Astrocyte of the hippocampus (primary cell): ENCODE results near the gene HDGF.
A peak's percentile ranks its signal among the peaks of the same experiment; 100 is the strongest.

ENCODE experiments used
- DNase-seq: peaks from one replicate; pipeline ENCODE4 v3.0.0; 2011; ENCODE audit warnings: low read depth, low spot score

The HDGF gene

DNA sequence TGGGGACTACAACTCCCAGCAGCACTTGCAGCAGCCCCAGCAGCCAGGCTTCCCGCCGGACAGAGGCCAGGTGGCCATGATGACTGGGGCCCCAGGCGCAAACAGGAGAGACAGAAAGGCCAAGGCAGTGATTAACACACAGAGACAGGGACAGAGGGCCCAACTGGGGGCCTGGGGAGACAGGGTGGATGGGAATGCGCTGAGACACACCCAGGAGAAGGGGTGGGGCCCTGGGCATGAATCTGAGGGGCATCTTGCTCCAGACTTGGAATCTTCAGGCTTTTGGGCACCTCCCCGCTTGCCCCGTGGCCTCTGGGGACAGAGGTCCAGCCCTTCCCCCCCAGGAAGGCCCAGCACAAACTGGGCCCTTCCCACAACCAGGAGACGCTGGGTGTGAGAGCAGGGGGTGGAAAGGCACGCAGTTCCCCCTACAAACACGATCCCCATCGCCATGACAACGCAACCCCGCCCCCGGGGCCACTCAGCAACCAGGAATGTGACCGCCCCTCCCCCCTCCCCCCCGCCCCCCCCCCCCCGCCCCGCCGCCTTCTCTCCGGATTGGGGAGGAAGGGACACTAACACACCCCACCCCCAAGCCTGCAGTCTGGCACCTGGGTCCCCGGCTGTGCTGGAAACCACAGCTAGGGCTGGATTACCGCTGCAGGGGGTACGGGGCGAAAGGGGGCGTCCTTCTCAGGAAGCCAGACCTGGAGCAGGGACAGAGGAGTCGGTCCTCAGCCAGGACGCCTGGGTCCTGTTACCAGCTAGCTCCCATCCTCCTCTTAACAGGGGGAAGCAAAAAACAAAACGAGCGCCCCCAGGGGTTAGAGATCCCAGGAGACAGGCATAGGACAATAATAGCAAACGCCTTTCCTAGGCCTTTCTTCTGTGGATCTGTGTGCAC is 4.5 kb downstream of the HDGF start:
- DNase-seq = peak; percentile 96

GRCh38 chr1:156746406-156746727 is 5.1 kb downstream of the HDGF start:
- DNase-seq = no peak

DNA sequence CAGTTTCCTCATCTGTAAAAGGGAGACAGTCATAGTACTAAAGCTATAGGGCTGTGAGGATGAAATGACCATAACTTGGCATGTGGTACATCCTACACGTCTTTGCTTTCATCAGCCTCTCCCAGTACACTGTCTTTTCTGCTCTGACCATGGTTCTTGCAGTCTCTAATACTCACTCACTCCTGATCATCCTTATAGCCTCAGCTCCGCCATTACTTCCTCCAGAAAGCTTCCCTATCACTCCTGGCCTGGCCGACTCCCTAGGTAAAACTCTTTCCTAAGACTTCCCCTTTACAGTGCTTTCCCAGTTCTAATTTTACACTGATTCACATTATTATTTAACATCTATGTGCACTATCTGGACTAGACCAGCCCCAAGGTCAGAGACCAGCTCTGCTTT is 5.6 kb downstream of the HDGF start:
- no peak for DNase-seq

GRCh38 chr1:156744786-156745419 is 6.6 kb downstream of the HDGF start:
- no peak for DNase-seq

DNA sequence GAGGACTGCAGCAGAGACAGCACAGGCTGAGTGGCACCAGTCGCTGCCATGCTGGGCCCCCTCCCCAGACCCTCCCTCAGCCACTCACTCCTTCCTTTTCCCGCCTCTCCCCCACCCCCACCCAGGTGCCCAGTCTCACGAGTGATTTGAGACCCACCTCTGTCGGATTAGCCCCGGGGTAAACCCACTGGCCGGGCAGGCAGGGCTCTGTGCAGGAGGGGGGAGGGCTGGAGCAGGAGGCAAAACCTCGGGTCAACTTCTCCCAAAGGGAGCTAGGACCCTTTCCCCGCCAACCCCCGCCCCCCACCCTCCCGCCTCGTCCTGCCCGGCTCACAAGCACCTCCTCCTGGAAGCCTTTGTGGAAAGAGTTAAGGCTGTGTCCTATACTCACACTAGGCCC is 7.1 kb downstream of the HDGF start:
- no peak for DNase-seq

DNA sequence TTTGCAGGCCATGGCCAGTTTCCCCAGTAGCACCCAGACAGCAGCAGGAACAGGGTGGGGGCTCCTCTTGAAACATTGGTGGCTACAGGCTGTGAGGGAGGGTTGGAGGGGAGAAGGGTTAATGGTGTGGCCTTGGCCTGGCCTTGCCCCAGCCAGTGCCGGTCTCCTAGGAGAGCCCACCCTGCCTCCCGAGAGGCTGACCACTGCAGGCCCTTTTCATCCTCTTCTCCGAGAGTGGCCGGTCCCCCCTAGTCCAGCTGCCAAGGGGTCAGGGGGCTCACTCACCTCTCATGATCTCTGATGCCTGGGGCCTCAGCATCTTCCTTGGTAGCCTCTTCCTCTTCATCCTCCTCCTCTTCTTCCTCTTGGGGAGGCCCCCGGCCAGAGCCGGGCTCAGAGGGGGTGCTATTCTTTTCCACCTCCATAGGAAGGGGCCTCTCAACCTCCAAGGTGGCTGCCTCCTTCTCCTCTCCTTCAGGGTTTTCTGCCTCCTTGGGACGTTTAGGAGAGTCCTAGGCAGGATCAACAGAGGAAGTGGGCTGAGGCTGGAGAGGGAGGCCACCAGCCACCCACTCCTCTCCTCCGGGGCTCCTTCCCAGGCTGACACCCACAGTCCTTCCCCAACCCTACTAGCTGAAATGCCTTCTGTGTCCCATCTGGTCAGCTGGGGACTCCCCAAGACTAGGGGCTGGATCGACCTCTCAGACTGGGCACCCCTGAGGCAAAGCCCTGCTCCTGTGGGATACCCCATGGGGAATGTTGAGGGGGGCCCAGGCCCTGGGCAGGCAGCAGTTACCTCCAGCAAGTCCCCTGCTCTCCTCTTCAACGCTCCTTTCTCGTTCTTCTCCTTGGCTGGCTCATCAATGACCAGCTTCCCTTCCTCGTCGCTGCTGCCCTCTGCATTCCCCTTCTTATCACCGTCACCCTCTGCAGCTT is 7.8 kb downstream of the HDGF start:
- no peak for DNase-seq

- no peak for DNase-seq
These were observed 8.7 kb downstream of the HDGF start for GRCh38 chr1:156742801-156743200.

DNA sequence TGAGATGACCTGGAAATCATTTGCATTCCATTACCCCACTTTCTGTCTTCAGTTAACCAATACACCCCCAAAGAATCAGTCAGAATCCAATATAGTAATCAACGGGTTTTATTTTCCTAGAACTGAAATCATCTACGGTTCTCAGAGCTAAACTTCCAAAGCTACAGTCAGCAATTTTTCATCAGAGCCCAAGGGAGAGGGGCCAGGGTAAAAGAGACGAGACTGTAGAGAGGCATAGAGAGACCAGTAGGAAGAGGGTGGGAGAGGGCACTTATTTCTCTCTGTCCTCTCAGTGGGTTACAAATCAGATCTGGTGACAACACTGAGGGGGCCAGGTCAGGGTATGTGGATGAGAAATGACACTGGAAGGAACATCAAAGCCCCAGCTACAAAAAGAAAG is 9.5 kb downstream of the HDGF start:
- no peak for DNase-seq

DNA sequence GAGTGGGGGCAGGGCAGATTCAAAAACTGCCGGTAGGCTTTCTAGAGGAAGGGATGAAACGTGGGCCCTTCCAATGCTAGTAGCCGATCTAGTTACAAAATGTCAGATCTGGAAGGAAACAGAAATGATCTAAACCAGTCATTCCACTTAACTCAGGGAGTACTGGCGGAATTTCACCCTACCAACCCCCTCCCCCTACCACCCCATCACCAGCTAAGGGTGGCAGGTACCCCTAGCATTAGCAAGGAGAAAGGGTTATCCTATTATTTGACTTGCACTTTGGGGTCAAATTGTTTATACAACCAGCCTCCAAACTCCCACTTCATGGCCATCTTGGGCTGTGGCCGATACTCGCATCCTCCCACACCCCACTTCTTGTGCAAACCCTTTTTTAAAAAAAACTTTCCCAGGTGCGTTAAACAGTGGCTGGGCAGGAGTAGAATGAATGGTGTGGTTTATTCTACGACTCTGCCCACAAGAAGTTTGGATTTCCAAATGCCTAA is 9.9 kb downstream of the HDGF start:
- no peak for DNase-seq

- peak; percentile 99 for DNase-seq
These were observed 10.6 kb downstream of the HDGF start, which contains the start of gene MRPL24 for GRCh38 chr1:156740741-156741480. Gene MRPL24, minus strand, starts transcription at chr1:156741088. Its CDS starts 2,384 bp downstream, at chr1:156738704.

DNA sequence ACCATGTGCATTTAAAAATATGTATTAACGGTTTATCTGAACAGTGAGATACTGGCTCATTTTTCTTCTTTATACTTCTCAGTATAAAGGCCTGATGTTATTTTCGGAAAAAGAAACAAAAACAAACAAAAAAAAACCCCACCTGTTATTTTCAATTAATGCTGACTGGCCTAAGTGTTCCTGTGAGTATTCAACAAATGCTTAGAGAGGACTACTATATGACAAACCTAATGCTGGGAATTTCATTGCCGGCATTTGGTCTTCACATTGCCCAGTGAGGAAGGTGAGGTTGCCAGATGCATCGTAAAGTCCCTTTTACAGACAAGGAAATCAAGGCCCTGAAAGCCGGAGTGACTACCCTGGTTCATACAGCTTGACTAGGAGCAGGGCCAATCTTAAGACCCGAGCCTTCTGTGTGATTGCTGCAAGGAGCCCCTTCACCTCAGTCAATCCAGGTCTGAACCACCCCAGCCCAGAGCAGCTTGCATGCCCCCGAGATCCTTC is 11.2 kb downstream of the HDGF start:
- no peak for DNase-seq

- no peak for DNase-seq
These were observed 12.6 kb downstream of the HDGF start for GRCh38 chr1:156738916-156739315.

GRCh38 chr1:156738407-156738806 is 13.1 kb downstream of the HDGF start:
- DNase-seq = no peak

DNA sequence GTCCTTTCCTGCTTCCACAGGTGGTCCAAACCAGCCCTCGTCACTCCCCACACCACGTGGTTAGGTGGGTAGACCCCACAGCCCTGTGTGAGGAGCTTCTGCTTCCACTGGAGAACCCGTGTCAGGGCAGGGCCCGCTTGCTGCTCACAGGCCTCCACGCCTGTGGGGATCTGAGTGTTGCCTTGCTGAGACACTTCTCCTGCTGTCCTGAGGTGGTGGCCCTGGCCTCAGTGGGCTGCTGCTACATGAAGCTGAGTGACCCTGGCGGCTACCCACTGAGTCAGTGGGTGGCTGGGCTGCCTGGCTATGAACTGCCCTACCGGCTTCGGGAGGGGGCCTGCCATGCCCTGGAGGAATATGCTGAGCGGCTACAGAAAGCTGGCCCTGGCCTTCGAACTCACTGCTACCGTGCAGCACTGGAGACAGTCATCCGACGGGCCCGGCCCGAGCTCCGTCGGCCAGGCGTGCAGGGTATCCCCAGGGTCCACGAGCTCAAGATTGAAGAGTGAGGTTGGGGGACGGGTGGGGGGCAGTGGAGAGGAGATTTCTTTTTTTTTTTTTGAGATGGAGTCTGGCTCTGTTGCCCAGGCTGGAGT is 17.4 kb downstream of the HDGF start:
- no peak for DNase-seq

DNA sequence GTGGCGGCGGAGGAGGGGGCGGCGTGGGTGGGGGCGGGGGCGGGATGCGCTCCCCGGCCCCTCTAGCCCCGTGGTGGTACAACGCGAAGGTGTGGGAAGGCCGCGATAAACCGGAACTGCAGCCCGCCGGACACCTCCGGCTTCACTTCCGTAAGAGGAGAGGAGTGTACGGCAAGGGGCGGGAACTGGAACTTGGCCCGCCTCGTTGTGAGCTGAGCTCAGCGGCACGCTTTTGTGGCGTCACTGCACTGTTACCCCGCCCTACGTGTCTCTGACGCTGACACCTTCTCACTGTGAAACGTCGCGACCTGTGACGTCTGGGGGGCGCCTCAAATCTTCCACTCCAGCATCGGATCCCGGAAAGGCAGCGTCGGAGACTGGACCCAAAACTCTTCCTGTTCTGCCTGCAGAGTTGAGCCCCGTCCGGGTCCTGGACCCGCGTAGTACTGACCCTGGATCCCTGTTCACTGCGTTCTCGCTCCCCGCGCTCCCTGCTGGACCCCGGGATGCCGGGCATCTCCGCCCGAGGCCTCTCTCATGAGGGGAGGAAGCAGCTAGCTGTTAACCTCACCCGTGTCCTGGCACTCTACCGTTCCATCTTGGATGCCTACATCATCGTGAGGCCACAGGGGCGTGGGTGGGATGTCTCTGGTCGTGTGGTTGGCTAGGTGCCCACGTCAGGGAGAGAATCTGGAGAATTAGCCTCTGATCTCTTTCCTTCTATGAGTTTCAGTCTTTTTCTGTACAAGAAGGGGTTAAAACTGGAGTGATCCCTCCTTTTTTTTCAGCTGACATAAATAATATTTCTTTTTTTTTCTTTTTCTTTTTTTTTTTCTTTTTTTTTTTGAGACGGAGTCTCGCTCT is 22.6 kb downstream of the HDGF start, which contains the start of gene ISG20L2:
TSS of gene ISG20L2 (minus strand) at position 168 of the 864 bp plus-strand sequence. CDS start 1,114 bp downstream, outside the sequence.
- DNase-seq = peak; percentile 99

- DNase-seq = peak; percentile 91
These were observed 23.4 kb downstream of the HDGF start, which contains the start of gene METTL25B for GRCh38 chr1:156727926-156728598. Gene METTL25B, plus strand, starts transcription at chr1:156728469. Its CDS starts 636 bp downstream, at chr1:156729105.

GRCh38 chr1:156727492-156727891 is 24.0 kb downstream of the HDGF start:
- DNase-seq = no peak

DNA sequence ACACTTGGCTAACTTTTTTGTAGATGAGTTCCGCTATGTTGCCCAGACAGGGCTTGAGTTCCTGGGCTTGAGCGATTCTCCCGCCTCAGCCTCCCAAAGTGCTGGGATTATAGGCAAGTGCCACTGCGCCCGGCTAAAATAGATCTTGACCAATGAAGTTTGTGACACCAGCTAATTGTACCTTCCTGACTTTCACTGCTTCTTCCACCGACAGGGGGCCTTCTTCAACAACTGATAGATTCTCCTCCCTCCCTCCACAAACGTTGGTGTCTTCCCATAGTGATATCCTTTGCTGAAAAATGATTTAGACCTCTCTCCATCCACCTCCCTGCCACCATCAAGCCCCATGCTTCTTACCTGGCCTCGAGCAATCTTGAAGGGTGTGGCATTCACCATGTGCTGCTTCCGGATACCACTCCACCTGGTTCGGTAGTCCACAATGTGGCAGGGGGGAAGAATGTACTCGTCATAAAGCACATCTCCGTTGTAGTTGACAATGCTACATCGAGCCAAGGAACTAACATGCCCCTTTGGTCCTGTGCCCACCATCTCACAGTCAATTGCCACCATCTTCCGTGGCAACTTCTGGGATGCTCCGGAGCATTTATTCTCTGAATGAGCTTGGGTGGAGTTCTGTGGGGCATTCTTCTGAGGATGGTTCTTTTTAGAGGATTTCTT is 24.8 kb downstream of the HDGF start:
- peak; percentile 72 for DNase-seq
